Esophagus muscularis mucosa (tissue), 4 donors: ENCODE data around the gene PNMA8C.

Source experiments
- CTCF ChIP-seq, 3 experiments: fragments of 200-600 bp in 2 of 3; fragments of 450-650 bp in 1 of 3; sonication (generic) in 2 of 3; IDR thresholded peaks; one replicate each; pipeline ENCODE4 v1.5.1; 2017 to 2019; ENCODE audit warnings: antibody characterized with exemption in 3 of 3, mild to moderate bottlenecking in 2 of 3, moderate library complexity in 1 of 3
- EP300 ChIP-seq: sonication (generic); formaldehyde crosslinking; IDR thresholded peaks from one replicate; pipeline ENCODE4 v1.6.1; 2017; ENCODE audit warnings: antibody characterized with exemption
- POLR2A ChIP-seq: fragments of 450-650 bp; IDR thresholded peaks from one replicate; pipeline ENCODE4 v1.6.1; 2017; ENCODE audit warnings: antibody characterized with exemption, moderate library complexity, mild to moderate bottlenecking, low read depth
- POLR2AphosphoS5 ChIP-seq, 2 donors: sonication (generic); formaldehyde crosslinking; IDR thresholded peaks; one replicate each; pipeline ENCODE4 v1.6.1; 2017; ENCODE audit warnings: antibody characterized with exemption in 2 of 2

- TF ChIP-seq CTCF (IDR thresholded peaks at IDR 0.05) = no peak
- no peak for TF ChIP-seq EP300
- no peak for TF ChIP-seq POLR2A
- TF ChIP-seq POLR2AphosphoS5 (IDR thresholded peaks at IDR 0.05) = no peak
Measured at GRCh38 chr19:46456930-46457329, 28.2 kb upstream of the PNMA8C start.
